CD14-positive monocyte (primary cell): ENCODE results near the gene EEA1. TPM values are rescaled to one million over a fixed set of nuclear protein-coding genes. Genes with fewer than 3 reads are reported as not detected.

ENCODE experiments used
- DNase-seq, 3 donors: peaks; one replicate each; pipeline ENCODE4 v3.0.0-alpha.2; 2011 to 2022
- H2AFZ ChIP-seq: 2 replicates; pipeline ENCODE4 v1.6.0; 2012; ENCODE audit warnings: mild to moderate bottlenecking, low read depth, low read length, inconsistent platforms; ENCODE audit not compliant: insufficient read depth, poor library complexity, severe bottlenecking
- H3K27ac ChIP-seq, 2 donors: 1 replicate in 1 of 2; 2 replicates in 1 of 2; pipeline ENCODE4 v1.5.1; 2012 to 2013; ENCODE audit warnings: low read length in 2 of 2, control low read depth in 1 of 2, inconsistent platforms in 1 of 2, low read depth in 1 of 2, mild to moderate bottlenecking in 1 of 2
- H3K27me3 ChIP-seq, 2 donors: one replicate each; pipeline versions ENCODE4 v1.6.0 to v1.6.1; 2011 to 2013; ENCODE audit warnings: low read length in 2 of 2; ENCODE audit not compliant: control insufficient read depth in 2 of 2, insufficient read depth in 2 of 2
- H3K36me3 ChIP-seq, 2 donors: replicated peaks in 1 of 2; 1 replicate in 1 of 2; 2 replicates in 1 of 2; pipeline versions ENCODE4 v1.5.1 to v1.6.1; 2012 to 2013; ENCODE audit warnings: low read length in 2 of 2, control low read depth in 1 of 2, inconsistent platforms in 1 of 2, mild to moderate bottlenecking in 1 of 2; ENCODE audit not compliant: insufficient read depth in 2 of 2, control insufficient read depth in 1 of 2
- H3K4me1 ChIP-seq, 2 donors: 1 replicate in 1 of 2; 2 replicates in 1 of 2; pipeline versions ENCODE4 v1.5.1 to v1.6.1; 2012 to 2013; ENCODE audit warnings: low read length in 2 of 2, control low read depth in 1 of 2, inconsistent platforms in 1 of 2, mild to moderate bottlenecking in 1 of 2, moderate library complexity in 1 of 2; ENCODE audit not compliant: insufficient read depth in 2 of 2, control insufficient read depth in 1 of 2
- H3K4me2 ChIP-seq: replicated peaks from 2 replicates; pipeline ENCODE3; 2012; ENCODE audit warnings: low read length, moderate library complexity, mild to moderate bottlenecking; ENCODE audit not compliant: poor library complexity, severe bottlenecking; ENCODE audit errors: extremely low read depth
- H3K4me3 ChIP-seq, 3 experiments: fragments of 200-600 bp in 1 of 3; sonication (generic) in 1 of 3; replicated peaks in 1 of 3; 1 replicate in 2 of 3; 2 replicates in 1 of 3; pipeline ENCODE4 v1.5.1; 2011 to 2013; ENCODE audit warnings: low read length in 3 of 3, mild to moderate bottlenecking in 3 of 3, control low read depth in 2 of 3, low read depth in 2 of 3, inconsistent platforms in 1 of 3, moderate library complexity in 1 of 3
- H3K79me2 ChIP-seq: 2 replicates; pipeline ENCODE4 v1.6.0; 2012; ENCODE audit warnings: mild to moderate bottlenecking, control low read depth, inconsistent platforms, low read length, moderate library complexity; ENCODE audit not compliant: insufficient read depth
- H3K9ac ChIP-seq: 2 replicates; pipeline ENCODE4 v1.6.0; 2017; ENCODE audit warnings: low read length, mild to moderate bottlenecking; ENCODE audit not compliant: insufficient read depth, poor library complexity, severe bottlenecking
- H3K9me3 ChIP-seq, 2 donors: replicated peaks in 1 of 2; 1 replicate in 1 of 2; 2 replicates in 1 of 2; pipeline versions ENCODE4 v1.5.1 to v1.6.1; 2012 to 2013; ENCODE audit warnings: low read length in 2 of 2, control low read depth in 1 of 2; ENCODE audit not compliant: control insufficient read depth in 1 of 2, insufficient read depth in 1 of 2
- H4K20me1 ChIP-seq: 2 replicates; pipeline ENCODE4 v1.6.0; 2012; ENCODE audit warnings: mild to moderate bottlenecking, low read length, control low read depth, moderate library complexity; ENCODE audit not compliant: insufficient read depth
- H3K27ac Mint-ChIP-seq, 7 donors: one replicate each; pipeline ENCODE4 v1.8.0; 2020; ENCODE audit warnings: mild to moderate bottlenecking in 7 of 7, mixed read lengths in 7 of 7, moderate library complexity in 6 of 7, inconsistent platforms in 2 of 7
- H3K27me3 Mint-ChIP-seq, 3 donors: one replicate each; pipeline ENCODE4 v1.8.0; 2021 to 2022; ENCODE audit warnings: low read depth in 3 of 3, mild to moderate bottlenecking in 3 of 3, mixed read lengths in 3 of 3, moderate library complexity in 3 of 3, inconsistent platforms in 1 of 3
- H3K36me3 Mint-ChIP-seq, 2 donors: one replicate each; pipeline ENCODE4 v1.8.0; 2020; ENCODE audit warnings: mixed read lengths in 2 of 2, inconsistent platforms in 1 of 2, mild to moderate bottlenecking in 1 of 2
- H3K4me1 Mint-ChIP-seq: one replicate; pipeline ENCODE4 v1.8.0; 2020; ENCODE audit warnings: mild to moderate bottlenecking, mixed read lengths
- H3K4me3 Mint-ChIP-seq, 2 donors: one replicate each; pipeline ENCODE4 v1.8.0; 2020; ENCODE audit warnings: mild to moderate bottlenecking in 2 of 2, mixed read lengths in 2 of 2, moderate library complexity in 1 of 2
- H3K9me3 Mint-ChIP-seq, 7 donors: one replicate each; pipeline ENCODE4 v1.8.0; 2020 to 2022; ENCODE audit warnings: mixed read lengths in 7 of 7, mild to moderate bottlenecking in 6 of 7, moderate library complexity in 6 of 7, inconsistent platforms in 2 of 7
- CTCF ChIP-seq: fragments of 200-600 bp; IDR thresholded peaks from one replicate; pipeline ENCODE4 v1.8.0; 2022; ENCODE audit warnings: antibody characterized with exemption, mild to moderate bottlenecking
- WGBS: methylation state at CpG from one replicate; pipeline ENCODE4 v1.1.5; 2013; ENCODE audit warnings: missing lambda C conversion rate; ENCODE audit not compliant: insufficient coverage; 5-methylcytosine and 5-hydroxymethylcytosine counted together
- intact Hi-C, 2 donors: fragments of 100-400 bp; cut with micrococcal nuclease; formaldehyde crosslinking; loops; one replicate each; pipeline versions ENCODE4 v1.15.0 to v1.15.1; 2023
- polyA plus RNA-seq, 3 donors: library from polyadenylated mRNA; depleted of rRNA in 1 of 3; unstranded in 2 of 3; stranded (reverse) in 1 of 3; fragments of 300-500 nt in 2 of 3; fragments of >200 nt in 1 of 3; fragmentation: Illumina TruSeq in 2 of 3; gene quantifications; 1 replicate in 2 of 3; 2 replicates in 1 of 3; pipeline ENCODE4 v1.2.3, GENCODE V29; 2012 to 2021

Gene EEA1
- polyA plus RNA-seq, 3 donors: 3.0 to 10.7 (median 3.6) TPM

- Histone ChIP-seq H3K9me3 (peaks cover 0 to 4% of the 10 kb centered on the region in 2 donors), H3K79me2 (peaks cover 77% of the 10 kb centered on the region), H3K27ac (peak overlapping the region in 1 of 2 donors; percentile 87), H2AFZ (no peak overlapping the region), H3K27me3 (no peaks in the 10 kb centered on the region), H3K4me1 (peaks cover 22 to 35% of the 10 kb centered on the region in 2 donors), H4K20me1 (peaks cover 22% of the 10 kb centered on the region), H3K36me3 (no peaks in the 10 kb centered on the region), H3K4me2 (peak overlapping the region; percentile 67), H3K9ac (peak overlapping the region; percentile 34), H3K4me3 (peak overlapping the region in 1 of 3 experiments; percentile 69)
- intact Hi-C loops: no loop called here
- H3K4me3 Mint-ChIP-seq: no peak overlapping the region
- WGBS: 83% methylated on average over 1 of the region's 2 CpGs
- H3K27ac Mint-ChIP-seq: peak overlapping the region; percentile 84 to 95 (median 93)
- H3K9me3 Mint-ChIP-seq: peaks cover 0 to 8% (median 3%) of the 10 kb centered on the region in 7 donors
- no peaks in the 10 kb centered on the region for H3K27me3 Mint-ChIP-seq
- no peak for TF ChIP-seq CTCF
- peaks cover 48% of the 10 kb centered on the region for H3K4me1 Mint-ChIP-seq
- peaks cover 1 to 22% of the 10 kb centered on the region in 2 donors for H3K36me3 Mint-ChIP-seq
- DNase-seq: no peak
These were observed 16.4 kb downstream of the EEA1 start for GRCh38 chr12:92912672-92913071.

- DNase-seq: peak; percentile 83 to 92 (median 90)
- WGBS: no CpG with 5 or more reads among the region's 3 CpGs
- Histone ChIP-seq H3K9ac (peak overlapping the region; percentile 34), H2AFZ (no peak overlapping the region), H3K9me3 (peaks cover 0 to 4% of the 10 kb centered on the region in 2 donors), H3K36me3 (no peaks in the 10 kb centered on the region), H3K27ac (peak overlapping the region in 1 of 2 donors; percentile 87), H3K79me2 (peaks cover 84% of the 10 kb centered on the region), H3K27me3 (no peaks in the 10 kb centered on the region), H3K4me1 (peaks cover 22 to 36% of the 10 kb centered on the region in 2 donors), H4K20me1 (peaks cover 22% of the 10 kb centered on the region), H3K4me2 (peak overlapping the region; percentile 67), H3K4me3 (peak overlapping the region in 2 of 3 experiments; percentile 57 to 69)
- TF ChIP-seq CTCF: no peak
- H3K36me3 Mint-ChIP-seq: peaks cover 1 to 22% of the 10 kb centered on the region in 2 donors
- H3K4me1 Mint-ChIP-seq: peaks cover 54% of the 10 kb centered on the region
- peak overlapping the region; percentile 52 to 73 for H3K4me3 Mint-ChIP-seq
- intact Hi-C loops: no loop called here
- peaks cover 0 to 8% (median 3%) of the 10 kb centered on the region in 7 donors for H3K9me3 Mint-ChIP-seq
- peaks cover 0 to 1% (median 0%) of the 10 kb centered on the region in 3 donors for H3K27me3 Mint-ChIP-seq
- H3K27ac Mint-ChIP-seq: peak overlapping the region; percentile 84 to 95 (median 93)
These were observed 17.0 kb downstream of the EEA1 start for GRCh38 chr12:92912052-92912451.
